Spinal cord (tissue), 10 donors: ENCODE measurements around the gene ANXA5. TPM values are rescaled to one million over a fixed set of nuclear protein-coding genes. Genes with fewer than 3 reads are reported as not detected.
"Not testable (repeated sequence)": the region's sequence is repeated elsewhere in the genome, so short reads cannot be mapped to it uniquely, and the experiment has no call there.

ENCODE experiments used
- DNase-seq, 6 donors: peaks; one replicate each; pipeline versions ENCODE4 v3.0.0 to v3.0.0-alpha.2; 2013 to 2015; ENCODE audit warnings: low spot score in 6 of 6, low read depth in 4 of 6
- H3K27ac ChIP-seq: one replicate; pipeline ENCODE4 v1.5.1; 2013; ENCODE audit warnings: low read depth, low read length, control low read depth
- H3K27me3 ChIP-seq: one replicate; pipeline ENCODE4 v1.6.1; 2013; ENCODE audit warnings: low read length; ENCODE audit not compliant: control insufficient read depth, insufficient read depth
- H3K36me3 ChIP-seq: one replicate; pipeline ENCODE4 v1.6.1; 2013; ENCODE audit warnings: low read length; ENCODE audit not compliant: control insufficient read depth, insufficient read depth
- H3K4me1 ChIP-seq: one replicate; pipeline ENCODE4 v1.6.1; 2013; ENCODE audit warnings: low read length; ENCODE audit not compliant: control insufficient read depth, insufficient read depth
- H3K4me3 ChIP-seq: one replicate; pipeline ENCODE4 v1.5.1; 2013; ENCODE audit warnings: low read depth, low read length, control low read depth
- H3K9me3 ChIP-seq: one replicate; pipeline ENCODE4 v1.6.1; 2013; ENCODE audit warnings: low read length; ENCODE audit not compliant: control insufficient read depth, insufficient read depth
- WGBS: methylation state at CpG from one replicate; pipeline ENCODE4 v1.1.5; 2013; ENCODE audit warnings: missing lambda C conversion rate; ENCODE audit not compliant: insufficient coverage; 5-methylcytosine and 5-hydroxymethylcytosine counted together
- polyA plus RNA-seq, 2 donors: library from polyadenylated mRNA; unstranded; fragments of 120-200 nt; gene quantifications; one replicate each; pipeline ENCODE4 v1.2.1, GENCODE V29; 2013; ENCODE audit not compliant: insufficient read length in 2 of 2
- total RNA-seq, 2 donors: library from RNA; depleted of rRNA in 1 of 2; stranded (reverse); fragments of 120-200 nt in 1 of 2; fragments of >200 nt in 1 of 2; gene quantifications; one replicate each; pipeline versions ENCODE4 v1.2.3 to v1.2.4, GENCODE V29; 2013 to 2014
- donor health status: healthy.

ANXA5 gene
- total and polyA plus RNA-seq, 4 donors, result 217 to 385 (median 352) TPM

DNA sequence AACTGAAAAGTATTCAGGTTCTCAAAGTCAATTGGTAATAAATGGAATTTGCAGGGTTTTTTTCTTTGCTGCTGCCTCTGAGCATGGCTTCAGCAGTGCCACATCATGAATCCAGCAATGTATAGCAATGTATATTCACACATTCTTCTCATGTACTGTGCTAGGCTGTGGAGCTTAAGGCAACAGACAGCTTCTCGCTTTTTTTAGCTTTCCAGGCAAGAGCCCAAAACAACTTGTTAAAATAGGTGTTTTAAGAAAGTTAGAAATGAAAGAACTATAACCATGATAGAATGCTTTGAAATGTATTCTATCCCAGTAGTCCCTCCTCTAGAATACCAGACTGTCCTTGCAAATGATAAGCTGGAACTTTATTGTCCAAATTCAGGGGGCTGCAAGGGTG lies 37.8 kb upstream of the ANXA5 start:
- no peak overlapping the region for H3K27ac ChIP-seq
- no peak overlapping the region for H3K4me3 ChIP-seq
- no peaks in the 10 kb centered on the region for H3K36me3 ChIP-seq
- no peaks in the 10 kb centered on the region for H3K9me3 ChIP-seq
- no peaks in the 10 kb centered on the region for H3K4me1 ChIP-seq
- no peaks in the 10 kb centered on the region for H3K27me3 ChIP-seq
- peak in 1 of 6 donors; percentile 82 for DNase-seq
- no CpG with 5 or more reads among the region's 1 CpG for WGBS

- no peak for DNase-seq
- Histone ChIP-seq H3K27me3 (no peaks in the 10 kb centered on the region), H3K9me3 (no peaks in the 10 kb centered on the region), H3K27ac (no peak overlapping the region), H3K36me3 (no peaks in the 10 kb centered on the region), H3K4me3 (no peak overlapping the region), H3K4me1 (no peaks in the 10 kb centered on the region)
- 100% methylated on average over 1 of the region's 1 CpG for WGBS
Observed at GRCh38 chr4:121733942-121734341, 37.2 kb upstream of the ANXA5 start.

DNA sequence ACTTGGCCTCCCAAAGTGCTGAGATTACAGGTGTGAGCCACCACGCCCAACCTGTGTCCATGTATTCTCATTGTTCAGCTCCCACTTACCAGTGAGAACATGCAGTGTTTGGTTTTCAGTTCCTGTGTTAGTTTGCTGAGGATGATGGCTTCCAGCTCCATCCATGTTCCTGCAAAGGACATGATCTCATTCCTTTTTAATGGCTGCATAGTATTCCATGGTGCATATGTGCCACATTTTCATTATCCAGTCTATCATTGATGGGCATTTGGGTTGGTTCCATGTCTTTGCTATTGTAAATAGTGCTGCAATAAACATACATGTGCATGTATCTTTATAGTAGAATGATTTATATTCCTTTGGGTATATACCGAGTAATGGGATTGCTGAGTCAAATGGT lies 33.0 kb upstream of the ANXA5 start:
- H3K36me3 ChIP-seq, H3K27me3 ChIP-seq, DNase-seq, H3K4me1 ChIP-seq, H3K4me3 ChIP-seq, H3K27ac ChIP-seq, H3K9me3 ChIP-seq: not testable (repeated sequence)
- WGBS, result no CpG with 5 or more reads among the region's 2 CpGs

GRCh38 chr4:121728798-121729226 lies 32.0 kb upstream of the ANXA5 start:
- Histone ChIP-seq H3K36me3 (no peaks in the 10 kb centered on the region), H3K4me1 (no peaks in the 10 kb centered on the region), H3K27ac (no peak overlapping the region), H3K9me3 (no peaks in the 10 kb centered on the region), H3K4me3 (no peak overlapping the region), H3K27me3 (no peaks in the 10 kb centered on the region)
- 80% methylated on average over 1 of the region's 3 CpGs for WGBS
- no peak for DNase-seq

- 100% methylated on average over 1 of the region's 4 CpGs for WGBS
Observed at GRCh38 chr4:121728066-121728465, 31.3 kb upstream of the ANXA5 start.

GRCh38 chr4:121726642-121727268 lies 30.0 kb upstream of the ANXA5 start:
- H3K27me3 ChIP-seq, result no peaks in the 10 kb centered on the region
- H3K27ac ChIP-seq, result no peak overlapping the region
- no peaks in the 10 kb centered on the region for H3K4me1 ChIP-seq
- H3K36me3 ChIP-seq, result no peaks in the 10 kb centered on the region
- DNase-seq, result peak in 2 of 6 donors; percentile 57 to 71
- no peak overlapping the region for H3K4me3 ChIP-seq
- no CpG with 5 or more reads among the region's 3 CpGs for WGBS
- no peaks in the 10 kb centered on the region for H3K9me3 ChIP-seq

More at GRCh38 chr4:121728066-121728465, 31.3 kb upstream of the ANXA5 start:
- Histone ChIP-seq H3K36me3 (no peaks in the 10 kb centered on the region), H3K4me3 (no peak overlapping the region), H3K9me3 (no peaks in the 10 kb centered on the region), H3K27me3 (no peaks in the 10 kb centered on the region), H3K27ac (no peak overlapping the region), H3K4me1 (no peaks in the 10 kb centered on the region)
- no peak for DNase-seq

DNA sequence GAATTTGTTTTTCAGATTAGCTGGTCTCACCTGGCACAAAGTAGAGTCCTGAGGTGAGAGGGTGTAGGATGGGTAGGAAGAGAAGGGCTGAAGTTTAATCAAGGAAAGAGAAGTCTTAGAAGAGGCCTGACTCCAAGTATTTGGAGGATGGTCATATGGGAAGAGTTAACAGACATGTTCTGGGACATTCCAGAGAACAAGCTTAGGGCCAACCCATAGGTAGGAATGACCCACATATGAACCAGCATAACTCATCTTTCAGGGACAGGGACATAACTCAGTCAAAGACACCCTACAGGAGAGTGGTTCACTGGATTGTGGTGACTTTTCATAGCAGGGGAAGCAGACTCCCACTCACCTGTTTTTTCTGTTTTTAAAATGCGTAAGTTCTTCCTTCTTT lies 27.9 kb upstream of the ANXA5 start:
- no peaks in the 10 kb centered on the region for H3K36me3 ChIP-seq
- WGBS, result no CpG with 5 or more reads among the region's 1 CpG
- H3K9me3 ChIP-seq, result no peaks in the 10 kb centered on the region
- no peak overlapping the region for H3K4me3 ChIP-seq
- H3K27me3 ChIP-seq, result no peaks in the 10 kb centered on the region
- H3K4me1 ChIP-seq, result no peaks in the 10 kb centered on the region
- no peak for DNase-seq
- no peak overlapping the region for H3K27ac ChIP-seq

DNA sequence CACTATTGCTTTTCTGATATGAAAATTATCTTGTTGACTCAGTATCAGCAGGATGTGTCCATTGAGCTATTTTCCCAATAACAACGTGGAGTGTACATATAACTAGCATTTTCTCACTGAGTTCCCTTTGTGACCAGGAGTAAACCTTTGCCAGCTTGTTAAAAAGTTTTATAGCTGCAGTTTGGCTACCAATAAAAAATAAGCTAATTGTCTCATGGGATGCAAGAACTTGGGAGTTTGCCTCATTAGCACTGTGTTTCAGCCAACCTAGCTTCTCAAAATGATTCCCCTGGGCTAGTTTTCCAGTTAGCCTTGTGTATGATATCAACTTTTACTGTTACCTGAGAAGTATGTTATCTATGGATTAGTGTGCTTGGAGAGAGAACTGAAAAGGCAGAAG lies 24.9 kb upstream of the ANXA5 start:
- Histone ChIP-seq H3K4me1 (no peaks in the 10 kb centered on the region), H3K27ac (no peak overlapping the region), H3K9me3 (no peaks in the 10 kb centered on the region), H3K36me3 (no peaks in the 10 kb centered on the region), H3K27me3 (no peaks in the 10 kb centered on the region), H3K4me3 (no peak overlapping the region)
- no peak for DNase-seq
- no CpG with 5 or more reads among the region's 1 CpG for WGBS

DNA sequence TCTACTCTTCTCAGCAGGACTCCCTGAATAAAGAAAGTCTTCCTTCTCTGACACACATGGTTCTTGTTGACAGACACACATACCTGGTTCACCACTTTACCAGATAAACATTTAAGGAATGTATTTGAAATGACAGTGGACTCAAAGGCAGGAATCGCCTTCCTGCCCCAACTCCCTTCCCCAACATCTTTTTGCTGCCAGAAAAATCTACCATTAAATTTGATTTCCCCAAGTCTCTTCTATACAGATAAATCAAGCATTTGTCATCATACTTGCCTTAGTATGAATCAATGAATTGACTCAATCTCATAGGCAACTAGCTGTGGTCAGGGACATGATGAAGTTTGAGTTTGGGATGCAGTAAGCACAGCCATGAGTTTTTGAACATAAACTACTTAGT lies 23.3 kb upstream of the ANXA5 start:
- Histone ChIP-seq H3K9me3 (no peaks in the 10 kb centered on the region), H3K36me3 (no peaks in the 10 kb centered on the region), H3K4me3 (no peak overlapping the region), H3K27ac (no peak overlapping the region), H3K4me1 (no peaks in the 10 kb centered on the region), H3K27me3 (no peaks in the 10 kb centered on the region)
- 80% methylated on average over 1 of the region's 1 CpG for WGBS
- DNase-seq, result no peak

GRCh38 chr4:121717680-121718237 lies 21.0 kb upstream of the ANXA5 start:
- no peak for DNase-seq
- H3K4me3 ChIP-seq, result no peak overlapping the region
- no peaks in the 10 kb centered on the region for H3K9me3 ChIP-seq
- H3K27me3 ChIP-seq, result no peaks in the 10 kb centered on the region
- no peak overlapping the region for H3K27ac ChIP-seq
- 100% methylated on average over 2 of the region's 4 CpGs for WGBS
- H3K4me1 ChIP-seq, result no peaks in the 10 kb centered on the region
- no peaks in the 10 kb centered on the region for H3K36me3 ChIP-seq
